ENCODE data around the gene FRRS1L. TPM values are rescaled to one million over a fixed set of nuclear protein-coding genes. Genes with fewer than 3 reads are reported as not detected.

Gene FRRS1L
- polyA plus RNA-seq, 2 donors: 0.08 to 0.20 TPM

DNA sequence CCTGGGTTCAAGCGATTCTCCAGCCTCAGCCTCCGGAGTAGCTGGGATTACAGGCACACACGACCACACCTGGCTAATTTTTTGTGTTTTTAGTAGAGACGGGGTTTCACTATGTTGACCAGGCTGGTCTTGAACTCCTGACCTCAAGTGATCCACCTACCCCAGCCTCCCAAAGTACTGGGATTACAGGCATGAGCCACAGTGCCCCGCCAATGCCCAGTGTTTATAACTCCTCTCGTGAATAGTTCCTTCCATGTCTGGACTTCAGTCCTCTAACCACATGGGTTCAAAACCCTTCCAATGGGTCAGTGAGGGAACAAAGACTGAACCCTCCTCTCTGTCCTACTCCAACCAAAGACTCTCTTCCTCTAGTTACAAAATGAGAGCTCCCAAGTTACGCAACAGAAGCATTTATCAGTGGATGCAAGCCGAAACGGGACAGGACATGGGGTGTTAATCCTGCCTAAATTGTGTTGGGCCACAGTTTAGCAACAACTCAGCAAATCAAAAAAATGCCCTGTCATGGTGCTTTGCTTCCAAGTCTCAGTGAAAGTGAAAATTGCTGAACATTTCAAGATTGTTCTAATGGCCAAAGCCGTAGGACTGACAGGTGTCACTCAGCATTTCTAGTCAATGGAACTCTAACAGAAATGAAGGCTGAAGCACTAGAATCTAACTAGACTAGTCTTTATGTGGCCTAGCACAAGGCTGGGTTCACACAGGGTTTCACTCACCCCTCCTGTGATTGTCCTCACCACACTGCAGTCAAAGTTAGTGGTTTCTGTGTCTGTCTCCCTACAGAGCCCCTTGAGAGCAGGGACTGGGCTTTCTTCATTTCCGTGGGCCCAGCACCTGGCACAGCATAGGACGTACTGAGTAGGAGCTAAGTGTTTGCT, 44.1 kb downstream of the FRRS1L start:
- no peak overlapping the region for H3K27ac ChIP-seq (ENCODE audit: low read depth in 2 of 2, low read length in 1 of 2)
- H3K4me1 ChIP-seq (ENCODE audit: control insufficient read depth in 2 of 2, insufficient read depth in 2 of 2, low read length in 1 of 2): no peaks in the 10 kb centered on the region
- H3K27me3 ChIP-seq (ENCODE audit: control insufficient read depth in 1 of 2, insufficient read depth in 2 of 2, low read length in 2 of 2): no peaks in the 10 kb centered on the region
- no peaks in the 10 kb centered on the region for H3K9me3 ChIP-seq (ENCODE audit: control insufficient read depth in 2 of 2, insufficient read depth in 1 of 2, low read depth in 1 of 2, low read length in 1 of 2)
- 76 to 80% methylated on average over 12 of the region's 12 CpGs for WGBS, 2 donors
- H3K36me3 ChIP-seq (ENCODE audit: control insufficient read depth in 2 of 2, insufficient read depth in 2 of 2, low read length in 1 of 2): no peaks in the 10 kb centered on the region
- no peak overlapping the region for H3K4me3 ChIP-seq (ENCODE audit: low read depth in 1 of 2, low read length in 2 of 2)

GRCh38 chr9:109121232-109121796, 45.7 kb downstream of the FRRS1L start:
- Histone ChIP-seq H3K36me3 (ENCODE audit: control insufficient read depth in 2 of 2, insufficient read depth in 2 of 2, low read length in 1 of 2) (no peaks in the 10 kb centered on the region), H3K9me3 (ENCODE audit: control insufficient read depth in 2 of 2, insufficient read depth in 1 of 2, low read depth in 1 of 2, low read length in 1 of 2) (no peaks in the 10 kb centered on the region), H3K27me3 (ENCODE audit: control insufficient read depth in 1 of 2, insufficient read depth in 2 of 2, low read length in 2 of 2) (no peaks in the 10 kb centered on the region), H3K4me1 (ENCODE audit: control insufficient read depth in 2 of 2, insufficient read depth in 2 of 2, low read length in 1 of 2) (peaks cover 0 to 2% of the 10 kb centered on the region in 2 donors), H3K27ac (ENCODE audit: low read depth in 2 of 2, low read length in 1 of 2) (no peak overlapping the region), H3K4me3 (ENCODE audit: low read depth in 1 of 2, low read length in 2 of 2) (no peak overlapping the region)
- WGBS, 2 donors: 79 to 81% methylated on average over 11 of the region's 11 CpGs

GRCh38 chr9:109120204-109120789, 46.8 kb downstream of the FRRS1L start:
- peak overlapping the region in 1 of 2 donors; percentile 79 for H3K4me3 ChIP-seq (ENCODE audit: low read depth in 1 of 2, low read length in 2 of 2)
- H3K27ac ChIP-seq (ENCODE audit: low read depth in 2 of 2, low read length in 1 of 2): no peak overlapping the region
- H3K9me3 ChIP-seq (ENCODE audit: control insufficient read depth in 2 of 2, insufficient read depth in 1 of 2, low read depth in 1 of 2, low read length in 1 of 2): no peaks in the 10 kb centered on the region
- no peaks in the 10 kb centered on the region for H3K36me3 ChIP-seq (ENCODE audit: control insufficient read depth in 2 of 2, insufficient read depth in 2 of 2, low read length in 1 of 2)
- H3K4me1 ChIP-seq (ENCODE audit: control insufficient read depth in 2 of 2, insufficient read depth in 2 of 2, low read length in 1 of 2): peaks cover 0 to 2% of the 10 kb centered on the region in 2 donors
- no peaks in the 10 kb centered on the region for H3K27me3 ChIP-seq (ENCODE audit: control insufficient read depth in 1 of 2, insufficient read depth in 2 of 2, low read length in 2 of 2)
- 26 to 27% methylated on average over 13 of the region's 13 CpGs for WGBS, 2 donors

DNA sequence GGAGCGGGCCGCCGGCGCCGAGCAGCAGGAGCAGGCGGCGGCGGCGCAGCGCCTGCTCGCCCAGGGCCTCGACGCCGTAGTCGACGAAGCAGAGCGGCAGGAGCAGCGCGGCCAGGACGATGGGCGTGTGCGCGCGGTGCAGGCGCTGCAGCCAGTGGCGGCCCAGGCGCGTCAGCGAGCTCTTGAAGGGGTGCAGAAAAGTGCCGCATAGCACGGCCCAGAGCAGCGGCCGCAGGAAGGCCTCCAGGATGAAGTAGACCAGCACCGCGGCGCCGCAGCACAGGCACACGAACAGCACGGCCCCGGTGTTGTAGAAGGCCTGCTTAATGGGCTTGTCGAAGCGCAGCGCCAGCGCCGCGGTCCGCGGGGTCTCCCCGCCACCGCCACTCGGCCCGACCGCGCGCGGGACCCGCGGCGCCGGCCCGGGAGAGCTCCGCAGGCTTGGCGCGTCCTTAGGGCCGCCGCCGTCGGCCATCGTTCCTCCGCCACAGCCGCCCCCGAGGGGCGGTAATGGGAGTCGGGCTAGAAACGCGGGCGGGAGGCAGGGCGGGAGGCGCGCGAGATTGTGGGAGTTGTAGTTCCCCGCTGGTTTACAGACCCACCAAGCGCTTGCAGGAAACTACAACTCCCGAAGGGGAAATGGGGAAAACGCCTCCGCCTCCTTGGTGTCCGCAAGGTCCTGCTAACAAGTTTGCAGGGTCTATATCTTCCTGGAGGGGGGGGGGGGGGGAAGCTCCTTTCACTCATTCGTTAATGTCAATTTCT, 47.4 kb downstream of the FRRS1L start, which contains the start of gene TMEM245:
TMEM245 (minus strand) TSS at position 509 of the 765 bp plus-strand sequence; CDS start at position 475, 34 bp downstream.
- Histone ChIP-seq H3K27ac (ENCODE audit: low read depth in 2 of 2, low read length in 1 of 2) (peak within 1 kb of the TSS; percentile 92 to 93), H3K9me3 (ENCODE audit: control insufficient read depth in 2 of 2, insufficient read depth in 1 of 2, low read depth in 1 of 2, low read length in 1 of 2) (no peaks in the 10 kb centered on the region), H3K27me3 (ENCODE audit: control insufficient read depth in 1 of 2, insufficient read depth in 2 of 2, low read length in 2 of 2) (no peaks in the 10 kb centered on the region), H3K36me3 (ENCODE audit: control insufficient read depth in 2 of 2, insufficient read depth in 2 of 2, low read length in 1 of 2) (no peaks in the 10 kb centered on the region), H3K4me1 (ENCODE audit: control insufficient read depth in 2 of 2, insufficient read depth in 2 of 2, low read length in 1 of 2) (peaks cover 0 to 2% of the 10 kb centered on the region in 2 donors), H3K4me3 (ENCODE audit: low read depth in 1 of 2, low read length in 2 of 2) (peak within 1 kb of the TSS; percentile 79 to 85)
- 0% methylated on average over 57 to 88 of the region's 88 CpGs for WGBS, 2 donors

DNA sequence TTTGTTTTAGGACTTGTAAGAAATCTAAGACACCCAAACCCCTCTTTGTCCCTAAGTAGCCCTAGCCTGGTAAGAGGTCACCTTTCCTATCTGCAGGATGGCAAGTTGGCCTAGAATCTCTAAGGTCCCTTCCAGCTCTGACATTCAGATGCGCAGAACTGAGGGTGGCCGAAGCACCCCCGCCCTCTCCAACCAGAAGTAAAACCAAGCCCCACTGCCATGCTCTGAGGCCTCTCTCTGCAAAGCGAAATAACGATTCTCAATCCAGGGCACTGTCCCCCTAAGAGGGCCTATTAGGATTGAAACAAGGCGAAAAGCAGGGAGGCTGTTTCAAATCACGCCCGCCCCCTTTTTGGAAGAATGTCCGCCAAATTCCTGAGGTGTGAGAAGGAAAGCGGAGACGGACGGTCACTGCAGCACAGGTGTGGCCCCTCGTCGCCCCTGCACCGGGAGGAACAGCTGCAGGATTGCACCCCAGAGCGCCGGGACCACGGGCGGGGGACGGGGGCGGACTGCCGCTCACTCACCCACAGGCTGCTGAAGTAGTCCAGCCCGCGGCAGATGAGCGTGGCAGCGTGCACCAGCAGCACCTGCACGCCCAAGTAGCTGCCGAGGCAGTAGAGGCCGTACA, 48.1 kb downstream of the FRRS1L start:
- no peaks in the 10 kb centered on the region for H3K27me3 ChIP-seq (ENCODE audit: control insufficient read depth in 1 of 2, insufficient read depth in 2 of 2, low read length in 2 of 2)
- H3K9me3 ChIP-seq (ENCODE audit: control insufficient read depth in 2 of 2, insufficient read depth in 1 of 2, low read depth in 1 of 2, low read length in 1 of 2): no peaks in the 10 kb centered on the region
- no peaks in the 10 kb centered on the region for H3K36me3 ChIP-seq (ENCODE audit: control insufficient read depth in 2 of 2, insufficient read depth in 2 of 2, low read length in 1 of 2)
- H3K27ac ChIP-seq (ENCODE audit: low read depth in 2 of 2, low read length in 1 of 2): peak overlapping the region; percentile 92 to 93
- H3K4me1 ChIP-seq (ENCODE audit: control insufficient read depth in 2 of 2, insufficient read depth in 2 of 2, low read length in 1 of 2): peaks cover 0 to 2% of the 10 kb centered on the region in 2 donors
- H3K4me3 ChIP-seq (ENCODE audit: low read depth in 1 of 2, low read length in 2 of 2): peak overlapping the region; percentile 79 to 85
- 1% methylated on average over 29 of the region's 29 CpGs for WGBS, 2 donors

GRCh38 chr9:109117856-109118807, 48.9 kb downstream of the FRRS1L start:
- Histone ChIP-seq H3K27ac (ENCODE audit: low read depth in 2 of 2, low read length in 1 of 2) (peak overlapping the region in 1 of 2 donors; percentile 92), H3K9me3 (ENCODE audit: control insufficient read depth in 2 of 2, insufficient read depth in 1 of 2, low read depth in 1 of 2, low read length in 1 of 2) (no peaks in the 10 kb centered on the region), H3K36me3 (ENCODE audit: control insufficient read depth in 2 of 2, insufficient read depth in 2 of 2, low read length in 1 of 2) (no peaks in the 10 kb centered on the region), H3K27me3 (ENCODE audit: control insufficient read depth in 1 of 2, insufficient read depth in 2 of 2, low read length in 2 of 2) (no peaks in the 10 kb centered on the region), H3K4me3 (ENCODE audit: low read depth in 1 of 2, low read length in 2 of 2) (peak overlapping the region; percentile 79 to 85), H3K4me1 (ENCODE audit: control insufficient read depth in 2 of 2, insufficient read depth in 2 of 2, low read length in 1 of 2) (peaks cover 0 to 4% of the 10 kb centered on the region in 2 donors)
- WGBS, 2 donors: 19 to 20% methylated on average over 14 of the region's 14 CpGs

GRCh38 chr9:109115931-109116526, 51.0 kb downstream of the FRRS1L start:
- H3K4me3 ChIP-seq (ENCODE audit: low read depth in 1 of 2, low read length in 2 of 2): no peak overlapping the region
- no peaks in the 10 kb centered on the region for H3K9me3 ChIP-seq (ENCODE audit: control insufficient read depth in 2 of 2, insufficient read depth in 1 of 2, low read depth in 1 of 2, low read length in 1 of 2)
- 71 to 75% methylated on average over 3 of the region's 3 CpGs for WGBS, 2 donors
- no peaks in the 10 kb centered on the region for H3K36me3 ChIP-seq (ENCODE audit: control insufficient read depth in 2 of 2, insufficient read depth in 2 of 2, low read length in 1 of 2)
- H3K27ac ChIP-seq (ENCODE audit: low read depth in 2 of 2, low read length in 1 of 2): no peak overlapping the region
- peaks cover 0 to 4% of the 10 kb centered on the region in 2 donors for H3K4me1 ChIP-seq (ENCODE audit: control insufficient read depth in 2 of 2, insufficient read depth in 2 of 2, low read length in 1 of 2)
- no peaks in the 10 kb centered on the region for H3K27me3 ChIP-seq (ENCODE audit: control insufficient read depth in 1 of 2, insufficient read depth in 2 of 2, low read length in 2 of 2)

GRCh38 chr9:109114670-109115069, 52.4 kb downstream of the FRRS1L start:
- H3K9me3 ChIP-seq (ENCODE audit: control insufficient read depth in 2 of 2, insufficient read depth in 1 of 2, low read depth in 1 of 2, low read length in 1 of 2): no peaks in the 10 kb centered on the region
- no peaks in the 10 kb centered on the region for H3K27me3 ChIP-seq (ENCODE audit: control insufficient read depth in 1 of 2, insufficient read depth in 2 of 2, low read length in 2 of 2)
- H3K4me3 ChIP-seq (ENCODE audit: low read depth in 1 of 2, low read length in 2 of 2): no peak overlapping the region
- WGBS, 2 donors: 51 to 55% methylated on average over 3 of the region's 3 CpGs
- no peaks in the 10 kb centered on the region for H3K36me3 ChIP-seq (ENCODE audit: control insufficient read depth in 2 of 2, insufficient read depth in 2 of 2, low read length in 1 of 2)
- peak overlapping the region in 1 of 2 donors; percentile 48 for H3K27ac ChIP-seq (ENCODE audit: low read depth in 2 of 2, low read length in 1 of 2)
- H3K4me1 ChIP-seq (ENCODE audit: control insufficient read depth in 2 of 2, insufficient read depth in 2 of 2, low read length in 1 of 2): peaks cover 0 to 4% of the 10 kb centered on the region in 2 donors

Data from esophagus (tissue), 2 donors.